Measurements from ENCODE around the gene YIF1A. TPM values are rescaled to one million over a fixed set of nuclear protein-coding genes. Genes with fewer than 3 reads are reported as not detected.

Gene YIF1A
- total RNA-seq, 4 donors from 2014 or later, result 60.6 to 99.7 (median 72.3) TPM

GRCh38 chr11:66242095-66242765 is 46.7 kb downstream of the YIF1A start:
- intact Hi-C loops (cut with DNase I; ENCODE audit: low total_unique reads), result no loop called here

GRCh38 chr11:66240781-66241136 is 48.2 kb downstream of the YIF1A start:
- Histone ChIP-seq H3K36me3 (no peaks in the 10 kb centered on the region), H3K9me3 (no peaks in the 10 kb centered on the region), H3K27me3 (no peaks in the 10 kb centered on the region), H3K4me3 (no peak overlapping the region), H3K4me1 (no peaks in the 10 kb centered on the region), H3K27ac (no peak overlapping the region)
- TF ChIP-seq CTCF (IDR thresholded peaks at IDR 0.05) (no peak), EP300 (IDR thresholded peaks at IDR 0.05; ENCODE audit: low read depth) (no peak), POLR2AphosphoS5 (IDR thresholded peaks at IDR 0.05) (no peak), POLR2A (IDR thresholded peaks at IDR 0.05) (no peak)
- in situ Hi-C loops (cut with MboI; ENCODE audit: low pct_ligation_motif_present in 1 of 4, low pct_unique_long_range_greater_than_20kb in 1 of 4, low sequenced_read_pairs in 3 of 4) (no loop called here), intact Hi-C loops (cut with DNase I; ENCODE audit: low total_unique reads) (no loop called here)
- WGBS, 2 donors (ENCODE audit: low coverage in 1 of 2), result 91% methylated on average over 9 of the region's 9 CpGs; no CpG with 5 or more reads in 1 of the 2 donors
- DNase-seq, result no peak

More at GRCh38 chr11:66242095-66242765, 46.7 kb downstream of the YIF1A start:
- no peaks in the 10 kb centered on the region for H3K4me1 ChIP-seq
- no peak overlapping the region for H3K4me3 ChIP-seq
- H3K9me3 ChIP-seq, result no peaks in the 10 kb centered on the region
- H3K27me3 ChIP-seq, result no peaks in the 10 kb centered on the region
- no peak overlapping the region for H3K27ac ChIP-seq
- no peak for TF ChIP-seq EP300 (IDR thresholded peaks at IDR 0.05; ENCODE audit: low read depth)
- TF ChIP-seq POLR2AphosphoS5 (IDR thresholded peaks at IDR 0.05), result no peak
- no peak for TF ChIP-seq CTCF (IDR thresholded peaks at IDR 0.05)
- no peak for TF ChIP-seq POLR2A (IDR thresholded peaks at IDR 0.05)
- 83% methylated on average over 14 of the region's 14 CpGs; no CpG with 5 or more reads in 1 of the 2 donors for WGBS, 2 donors (ENCODE audit: low coverage in 1 of 2)
- in situ Hi-C loops (cut with MboI; ENCODE audit: low pct_ligation_motif_present in 1 of 4, low pct_unique_long_range_greater_than_20kb in 1 of 4, low sequenced_read_pairs in 3 of 4), result no loop called here
- no peaks in the 10 kb centered on the region for H3K36me3 ChIP-seq
- DNase-seq, result no peak

- 91 to 94% methylated on average over 10 to 25 of the region's 25 CpGs for WGBS, 2 donors (ENCODE audit: low coverage in 1 of 2)
- H3K27ac ChIP-seq, result no peak overlapping the region
Measured at GRCh38 chr11:66239998-66240780, 48.8 kb downstream of the YIF1A start.

More at GRCh38 chr11:66239998-66240780, 48.8 kb downstream of the YIF1A start:
- Histone ChIP-seq H3K36me3 (no peaks in the 10 kb centered on the region), H3K27me3 (no peaks in the 10 kb centered on the region), H3K4me1 (no peaks in the 10 kb centered on the region), H3K4me3 (no peak overlapping the region), H3K9me3 (no peaks in the 10 kb centered on the region)
- no peak for DNase-seq
- in situ Hi-C loops (cut with MboI; ENCODE audit: low pct_ligation_motif_present in 1 of 4, low pct_unique_long_range_greater_than_20kb in 1 of 4, low sequenced_read_pairs in 3 of 4), result no loop called here
- TF ChIP-seq EP300 (IDR thresholded peaks at IDR 0.05; ENCODE audit: low read depth) (no peak), POLR2AphosphoS5 (IDR thresholded peaks at IDR 0.05) (no peak), POLR2A (IDR thresholded peaks at IDR 0.05) (no peak), CTCF (IDR thresholded peaks at IDR 0.05) (no peak)
- intact Hi-C loops (cut with DNase I; ENCODE audit: low total_unique reads), result no loop called here

Data from transverse colon (tissue), 4 donors.